KG1 (cell line): Measurements from ENCODE around the gene TAS2R19.

ENCODE experiments used
- DNase-seq: peaks from one replicate; lab custom pipeline; 2025; lab: John Stamatoyannopoulos, UW

TAS2R19 gene

DNA sequence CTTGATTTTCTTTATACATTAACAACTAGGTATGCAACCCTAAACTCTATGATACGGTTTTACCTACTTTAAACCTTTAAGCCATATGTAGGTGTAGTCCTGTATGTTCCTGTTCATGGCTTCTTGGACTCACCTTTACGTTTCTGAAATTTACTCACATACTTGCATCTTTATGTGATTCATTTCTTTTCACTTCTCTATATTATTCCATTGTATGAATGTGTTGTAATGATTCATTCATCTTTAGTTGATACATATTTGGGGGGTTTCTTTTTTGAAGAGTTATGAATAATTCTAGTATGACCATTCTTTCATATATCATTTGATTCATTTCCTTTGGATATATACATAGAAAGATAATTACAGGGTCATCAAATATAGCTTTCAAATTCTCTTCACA lies 33.3 kb downstream of the TAS2R19 start:
- no peak for DNase-seq

DNA sequence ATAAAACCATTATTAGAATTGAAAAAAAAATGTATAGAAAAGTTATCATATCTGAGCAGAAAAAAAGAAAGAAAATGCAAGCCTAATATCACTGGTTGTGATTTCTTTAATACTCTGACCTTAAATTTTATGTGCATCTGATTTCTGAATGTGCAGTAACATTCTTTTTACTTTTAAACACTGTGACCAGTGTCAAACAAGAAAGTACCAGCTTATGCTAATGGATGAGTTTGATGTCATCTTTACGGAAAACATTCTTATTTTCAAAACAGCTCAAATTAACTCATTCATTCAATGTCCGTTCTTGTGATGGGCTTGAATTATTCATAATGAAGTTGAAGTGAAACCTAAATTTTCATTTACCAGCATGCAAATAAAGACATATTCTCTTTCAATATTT lies 35.6 kb downstream of the TAS2R19 start, which contains the start of gene TAS2R50:
TAS2R50 (minus strand) TSS at position 101 of the 400 bp plus-strand sequence; CDS start at position 49, 52 bp downstream.
- no peak for DNase-seq

DNA sequence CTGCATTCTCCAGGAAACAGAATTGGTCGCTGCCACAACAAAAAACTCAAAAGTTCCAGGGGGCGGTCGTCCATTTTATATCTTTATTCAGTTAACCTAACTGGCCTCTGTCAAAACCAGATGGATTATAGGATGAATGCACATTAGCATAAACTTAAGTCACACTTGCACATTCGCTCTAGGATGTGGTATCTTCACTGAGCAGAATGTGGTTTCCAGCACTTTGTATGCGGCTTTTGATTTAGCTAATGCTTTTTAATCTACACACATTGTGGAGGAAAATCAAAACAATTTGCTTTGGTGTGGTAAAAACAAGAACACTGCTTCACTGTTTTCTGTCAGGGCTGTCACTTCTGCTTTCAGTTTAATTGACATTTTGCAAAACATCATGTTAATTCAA lies 40.2 kb downstream of the TAS2R19 start:
- DNase-seq: no peak

DNA sequence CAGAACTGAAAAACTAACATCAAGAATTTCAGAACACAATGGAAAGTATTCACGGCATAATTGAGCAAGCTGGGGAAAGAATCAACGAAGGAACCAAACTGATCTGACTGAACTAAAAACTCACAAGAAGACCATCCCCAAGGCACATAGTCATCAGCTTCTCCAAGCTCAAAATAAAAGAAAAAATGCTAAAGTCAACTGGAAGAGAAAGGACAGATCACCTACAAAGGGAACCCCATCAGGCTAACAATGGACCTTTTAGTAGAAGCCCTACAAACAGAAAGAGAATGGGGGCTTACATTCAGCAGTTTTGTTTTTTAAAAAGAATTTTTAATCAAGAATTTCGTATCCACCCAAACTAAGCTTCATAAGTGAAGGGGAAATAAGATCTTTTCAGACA lies 47.5 kb downstream of the TAS2R19 start:
- DNase-seq: no peak
